PC-3 (cell line): ENCODE data around the gene SHCBP1L. TPM values are rescaled to one million over a fixed set of nuclear protein-coding genes. Genes with fewer than 3 reads are reported as not detected.

Experiments
- ATAC-seq: fragments of 200-7000 bp; cut with Tn5 transposase; 2 replicates; pipeline ENCODE4 v1.9.1; 2020; ENCODE audit warnings: mild to moderate bottlenecking, moderate library complexity
- BruUV-seq: library from RNA; stranded (reverse); fragments of 400-500 nt; replicated peaks from 2 replicates; lab custom pipeline; 2021; lab: Mats Ljungman, UMichigan
- CTCF ChIA-PET: fragments of 300-600 bp; sonication (Branson Sonifier 250); formaldehyde crosslinking; loops from one replicate; lab custom pipeline; 2022; ENCODE audit warnings: antibody characterized with exemption; lab: Charles Lee
- POLR2A ChIA-PET: fragments of 300-600 bp; sonication (Branson Sonifier 250); formaldehyde crosslinking; loops from one replicate; lab custom pipeline; 2022; ENCODE audit warnings: antibody characterized with exemption; ENCODE audit not compliant: unreplicated experiment; lab: Charles Lee
- DNase-seq: peaks from one replicate; pipeline ENCODE4 v3.0.0-alpha.2; 2015
- H2AFZ ChIP-seq: fragments of 300-600 bp; sonication (generic); 2 replicates; pipeline ENCODE4 v1.6.0; 2016; ENCODE audit warnings: antibody characterized with exemption, low read length
- H3F3A ChIP-seq: fragments of 300-600 bp; sonication (generic); one replicate; pipeline ENCODE4 v1.6.0; 2017; ENCODE audit warnings: antibody characterized with exemption, low read length, control low read depth, mild to moderate bottlenecking; ENCODE audit not compliant: unreplicated experiment
- H3K27ac ChIP-seq: fragments of 300-600 bp; sonication (generic); 2 replicates; pipeline ENCODE4 v1.5.1; 2016; ENCODE audit warnings: mild to moderate bottlenecking, low read length
- H3K27me3 ChIP-seq: fragments of 300-600 bp; sonication (generic); 2 replicates; pipeline ENCODE4 v1.6.1; 2016; ENCODE audit warnings: low read length, mixed read lengths
- H3K36me3 ChIP-seq: fragments of 300-600 bp; sonication (generic); 2 replicates; pipeline ENCODE4 v1.6.1; 2016; ENCODE audit warnings: low read depth, mixed run types, low read length, mixed read lengths
- H3K4me1 ChIP-seq: fragments of 300-600 bp; sonication (generic); 2 replicates; pipeline ENCODE4 v1.5.1; 2016; ENCODE audit warnings: low read length; ENCODE audit not compliant: insufficient read depth
- H3K4me2 ChIP-seq: fragments of 300-600 bp; sonication (generic); 2 replicates; pipeline ENCODE4 v1.6.0; 2016; ENCODE audit warnings: low read length
- H3K4me3 ChIP-seq: fragments of 300-600 bp; sonication (generic); 2 replicates; pipeline ENCODE4 v1.5.1; 2016; ENCODE audit warnings: mild to moderate bottlenecking, low read length, mixed read lengths
- H3K79me2 ChIP-seq: fragments of 300-600 bp; sonication (generic); 2 replicates; pipeline ENCODE4 v1.6.1; 2017; ENCODE audit warnings: low read length, mixed read lengths
- H3K9ac ChIP-seq: fragments of 300-600 bp; sonication (generic); 2 replicates; pipeline ENCODE4 v1.6.0; 2016; ENCODE audit warnings: mild to moderate bottlenecking, low read length
- H3K9me2 ChIP-seq: fragments of 300-600 bp; sonication (generic); replicated peaks from 2 replicates; pipeline ENCODE4 v1.6.1; 2016; ENCODE audit warnings: mixed run types, low read length, mixed read lengths
- H3K9me3 ChIP-seq: fragments of 300-600 bp; sonication (generic); 2 replicates; pipeline ENCODE4 v1.6.1; 2016; ENCODE audit warnings: low read length, mixed read lengths
- H4K20me1 ChIP-seq: fragments of 300-600 bp; sonication (generic); 2 replicates; pipeline ENCODE4 v1.6.1; 2016; ENCODE audit warnings: low read length, mixed read lengths
- CTCF ChIP-seq: fragments of 300-600 bp; sonication (generic); conservative IDR thresholded peaks from 2 replicates; pipeline ENCODE4 v1.5.1; 2017; ENCODE audit warnings: antibody characterized with exemption, low read depth, mild to moderate bottlenecking, low read length
- EZH2 ChIP-seq: fragments of 300-600 bp; sonication (generic); IDR thresholded peaks from one replicate; pipeline ENCODE4 v1.6.1; 2017; ENCODE audit warnings: antibody characterized with exemption, mild to moderate bottlenecking, low read length; ENCODE audit not compliant: unreplicated experiment
- EZH2phosphoT487 ChIP-seq: fragments of 300-600 bp; sonication (generic); IDR thresholded peaks from 2 replicates; pipeline ENCODE4 v1.6.1; 2018; ENCODE audit warnings: mild to moderate bottlenecking, antibody characterized with exemption, low read length, borderline replicate concordance
- intact Hi-C: fragments of 100-400 bp; cut with micrococcal nuclease; formaldehyde crosslinking; loops from 2 replicates; pipeline ENCODE4 v1.9.0; 2023
- total RNA-seq: library from RNA; depleted of rRNA; stranded (reverse); fragments of >200 nt; gene quantifications from 2 replicates; pipeline ENCODE4 v1.2.3, GENCODE V29; 2014

The SHCBP1L gene
- total RNA-seq, 1 experiment from 2014 or later: not detected

- no TSS peak for BruUV-seq
- Histone ChIP-seq H3K79me2 (no peaks in the 10 kb centered on the region), H3K9ac (no peak overlapping the region), H3K4me3 (no peak overlapping the region), H3K27me3 (no peaks in the 10 kb centered on the region), H3K4me2 (no peak overlapping the region), H3K4me1 (0 out of 2 replicates have a peak, but pooled peaks cover 3% of the 10 kb centered on the region), H3K9me2 (no peaks in the 10 kb centered on the region), H3K36me3 (no peaks in the 10 kb centered on the region), H3K27ac (no peak overlapping the region), H4K20me1 (no peaks in the 10 kb centered on the region), H3K9me3 (no peaks in the 10 kb centered on the region), H3F3A (no peaks in the 10 kb centered on the region), H2AFZ (no peak overlapping the region)
- POLR2A ChIA-PET: no interaction called here
- ATAC-seq: no peak
- CTCF ChIA-PET: no interaction called here
- no peak for TF ChIP-seq CTCF
- TF ChIP-seq EZH2phosphoT487: no peak
- no peak for TF ChIP-seq EZH2
- no peak for DNase-seq
- intact Hi-C loops: no loop called here
Observed at GRCh38 chr1:183000167-183000962, 47.4 kb upstream of the SHCBP1L start.

- no TSS peak for BruUV-seq
- H3K9me2 ChIP-seq: no peaks in the 10 kb centered on the region
- DNase-seq: no peak
Observed at GRCh38 chr1:182998482-182998881, 45.5 kb upstream of the SHCBP1L start.

More at GRCh38 chr1:182998482-182998881, 45.5 kb upstream of the SHCBP1L start:
- TF ChIP-seq EZH2 (no peak), CTCF (no peak), EZH2phosphoT487 (no peak)
- H3K4me1 ChIP-seq: 0 out of 2 replicates have a peak, but pooled peaks cover 3% of the 10 kb centered on the region
- POLR2A ChIA-PET: no interaction called here
- no peak overlapping the region for H2AFZ ChIP-seq
- ATAC-seq: no peak
- no peaks in the 10 kb centered on the region for H4K20me1 ChIP-seq
- H3K9me3 ChIP-seq: no peaks in the 10 kb centered on the region
- intact Hi-C loops: no loop called here
- CTCF ChIA-PET: no interaction called here
- H3K27me3 ChIP-seq: no peaks in the 10 kb centered on the region
- no peak overlapping the region for H3K4me3 ChIP-seq
- H3K4me2 ChIP-seq: no peak overlapping the region
- no peaks in the 10 kb centered on the region for H3K36me3 ChIP-seq
- no peaks in the 10 kb centered on the region for H3F3A ChIP-seq
- H3K27ac ChIP-seq: no peak overlapping the region
- no peaks in the 10 kb centered on the region for H3K79me2 ChIP-seq
- H3K9ac ChIP-seq: no peak overlapping the region
